Chondrocyte (in vitro differentiated cells): ENCODE results near the gene SLC25A44. TPM values are rescaled to one million over a fixed set of nuclear protein-coding genes. Genes with fewer than 3 reads are reported as not detected.

Experiments used
- DNase-seq: peaks from one replicate; pipeline ENCODE4 v3.0.0; 2021; ENCODE audit warnings: mixed read lengths, low spot score
- H3K27ac Mint-ChIP-seq: one replicate; pipeline ENCODE4 v1.8.0; 2021; ENCODE audit warnings: mild to moderate bottlenecking, moderate library complexity, mixed read lengths; ENCODE audit not compliant: unreplicated experiment
- H3K27me3 Mint-ChIP-seq: 2 replicates; pipeline ENCODE4 v1.8.0; 2021; ENCODE audit warnings: low read depth, mixed read lengths
- H3K36me3 Mint-ChIP-seq: 2 replicates; pipeline ENCODE4 v1.8.0; 2021; ENCODE audit warnings: low read depth, mixed read lengths
- H3K4me1 Mint-ChIP-seq: 2 replicates; pipeline ENCODE4 v1.8.0; 2021; ENCODE audit warnings: low read depth, mild to moderate bottlenecking, mixed read lengths
- H3K4me3 Mint-ChIP-seq: one replicate; pipeline ENCODE4 v1.8.0; 2021; ENCODE audit warnings: mild to moderate bottlenecking, moderate library complexity, mixed read lengths; ENCODE audit not compliant: unreplicated experiment
- H3K9me3 Mint-ChIP-seq: 2 replicates; pipeline ENCODE4 v1.8.0; 2021; ENCODE audit warnings: low read depth, mixed read lengths
- total RNA-seq: library from RNA; stranded (reverse); gene quantifications from 3 replicates; pipeline ENCODE4 v1.2.1, GENCODE V29; 2021
- TF ChIP-seq, protein P1 (sequence below): fragments of 200-600 bp; sonication (generic); IDR thresholded peaks from 2 replicates; pipeline ENCODE4 v1.5.0; 2021; ENCODE audit warnings: antibody characterized with exemption, mild to moderate bottlenecking, moderate library complexity

The SLC25A44 gene
- total RNA-seq, 1 donor from 2014 or later: 13.4 TPM

- Mint-ChIP-seq H3K4me3 (no peak overlapping the region), H3K4me1 (peaks cover 17% of the 10 kb centered on the region), H3K36me3 (peaks cover 20% of the 10 kb centered on the region), H3K27ac (no peak overlapping the region), H3K9me3 (no peaks in the 10 kb centered on the region), H3K27me3 (no peaks in the 10 kb centered on the region)
- DNase-seq: no peak
- TF ChIP-seq, protein P1, sequence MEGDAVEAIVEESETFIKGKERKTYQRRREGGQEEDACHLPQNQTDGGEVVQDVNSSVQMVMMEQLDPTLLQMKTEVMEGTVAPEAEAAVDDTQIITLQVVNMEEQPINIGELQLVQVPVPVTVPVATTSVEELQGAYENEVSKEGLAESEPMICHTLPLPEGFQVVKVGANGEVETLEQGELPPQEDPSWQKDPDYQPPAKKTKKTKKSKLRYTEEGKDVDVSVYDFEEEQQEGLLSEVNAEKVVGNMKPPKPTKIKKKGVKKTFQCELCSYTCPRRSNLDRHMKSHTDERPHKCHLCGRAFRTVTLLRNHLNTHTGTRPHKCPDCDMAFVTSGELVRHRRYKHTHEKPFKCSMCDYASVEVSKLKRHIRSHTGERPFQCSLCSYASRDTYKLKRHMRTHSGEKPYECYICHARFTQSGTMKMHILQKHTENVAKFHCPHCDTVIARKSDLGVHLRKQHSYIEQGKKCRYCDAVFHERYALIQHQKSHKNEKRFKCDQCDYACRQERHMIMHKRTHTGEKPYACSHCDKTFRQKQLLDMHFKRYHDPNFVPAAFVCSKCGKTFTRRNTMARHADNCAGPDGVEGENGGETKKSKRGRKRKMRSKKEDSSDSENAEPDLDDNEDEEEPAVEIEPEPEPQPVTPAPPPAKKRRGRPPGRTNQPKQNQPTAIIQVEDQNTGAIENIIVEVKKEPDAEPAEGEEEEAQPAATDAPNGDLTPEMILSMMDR: no peak
Measured at GRCh38 chr1:156221986-156222692, 28.2 kb downstream of the SLC25A44 start.

DNA sequence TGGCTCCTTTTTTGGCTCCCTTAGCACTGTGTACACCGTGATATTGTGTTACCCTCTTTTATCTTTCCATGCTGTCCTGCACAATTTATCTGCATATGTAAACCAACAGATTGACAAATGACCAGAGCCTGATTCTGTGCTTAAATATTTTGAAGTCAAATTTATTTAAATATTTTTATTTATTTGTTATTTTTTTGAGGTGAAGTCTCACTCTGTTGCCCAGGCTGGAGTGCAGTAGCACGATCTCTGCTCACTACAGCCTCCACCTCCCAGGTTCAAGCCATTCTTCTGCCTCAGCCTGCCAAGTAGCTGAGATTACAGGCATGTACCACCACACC, 31.7 kb downstream of the SLC25A44 start:
- TF ChIP-seq, protein P1: peak; percentile 47
- Mint-ChIP-seq H3K4me1 (peaks cover 14% of the 10 kb centered on the region), H3K27ac (peak overlapping the region; percentile 25), H3K9me3 (no peaks in the 10 kb centered on the region), H3K36me3 (peaks cover 23% of the 10 kb centered on the region), H3K27me3 (no peaks in the 10 kb centered on the region), H3K4me3 (no peak overlapping the region)
- DNase-seq: no peak

DNA sequence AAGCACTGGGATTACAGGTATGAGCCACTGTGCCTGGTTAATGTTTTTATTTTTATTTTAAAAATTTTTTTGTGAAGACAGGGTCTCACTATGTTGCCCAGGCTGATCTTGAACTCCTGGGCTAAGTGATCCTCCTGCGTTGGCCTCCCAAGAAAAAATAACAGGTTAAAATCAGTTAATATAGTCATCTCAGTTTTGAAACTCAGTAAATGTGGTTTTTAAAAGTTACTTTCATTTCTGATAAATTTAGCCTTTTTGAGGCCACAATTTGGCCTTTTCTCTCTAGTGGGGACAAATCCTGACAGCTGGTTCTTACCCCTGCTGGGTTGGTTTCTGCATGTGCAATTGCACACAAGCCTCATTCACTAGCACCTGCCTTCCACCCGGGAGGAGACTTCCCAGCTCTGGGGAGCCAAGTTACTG, 32.2 kb downstream of the SLC25A44 start:
- Mint-ChIP-seq H3K4me1 (peaks cover 14% of the 10 kb centered on the region), H3K36me3 (peaks cover 19% of the 10 kb centered on the region), H3K9me3 (no peaks in the 10 kb centered on the region), H3K27ac (no peak overlapping the region), H3K27me3 (no peaks in the 10 kb centered on the region), H3K4me3 (no peak overlapping the region)
- TF ChIP-seq, protein P1: no peak
- no peak for DNase-seq

DNA sequence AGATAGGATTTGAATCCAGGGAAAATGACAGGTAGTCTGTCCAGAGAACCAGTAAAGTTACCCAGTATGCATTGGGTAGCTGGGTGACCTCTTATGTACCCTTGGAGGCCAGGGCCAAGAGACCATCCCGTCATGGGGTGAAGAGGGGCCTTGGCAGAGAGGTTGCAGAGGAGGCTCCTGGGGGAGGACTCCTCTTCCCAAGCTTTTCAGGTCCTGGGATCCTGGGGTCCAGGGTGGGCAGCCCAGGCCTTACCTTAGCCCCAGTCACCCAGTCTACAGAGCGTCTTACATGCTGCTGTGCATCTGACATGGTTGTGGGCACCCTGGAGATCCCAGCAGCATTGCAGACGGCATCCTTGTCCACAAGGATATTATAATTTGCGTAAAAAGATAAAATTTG, 32.9 kb downstream of the SLC25A44 start:
- DNase-seq: no peak
- TF ChIP-seq, protein P1: no peak
- H3K36me3 Mint-ChIP-seq: peaks cover 14% of the 10 kb centered on the region
- H3K4me3 Mint-ChIP-seq: no peak overlapping the region
- H3K27ac Mint-ChIP-seq: no peak overlapping the region
- H3K4me1 Mint-ChIP-seq: peaks cover 14% of the 10 kb centered on the region
- no peaks in the 10 kb centered on the region for H3K9me3 Mint-ChIP-seq
- no peaks in the 10 kb centered on the region for H3K27me3 Mint-ChIP-seq

DNA sequence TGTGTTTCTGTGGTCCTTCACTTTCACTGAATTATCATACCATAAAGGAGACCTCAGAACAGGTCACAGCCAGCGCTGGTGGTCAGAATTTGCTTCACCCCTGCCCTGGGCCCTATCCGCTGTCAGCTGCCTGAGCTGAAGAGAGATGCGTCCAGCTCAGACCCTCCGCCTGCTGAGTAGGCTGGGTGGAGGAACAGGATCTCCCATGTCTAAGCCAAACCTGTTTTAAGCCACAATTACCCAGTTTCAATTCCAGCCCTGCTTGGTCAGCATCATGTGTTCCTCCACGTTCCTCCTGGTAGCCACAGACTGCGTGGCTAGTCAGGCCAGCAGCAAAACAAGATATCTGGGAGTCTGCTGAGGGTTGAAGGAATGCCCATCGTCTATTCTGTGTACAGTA, 34.6 kb downstream of the SLC25A44 start:
- TF ChIP-seq, protein P1: no peak
- DNase-seq: no peak
- no peaks in the 10 kb centered on the region for H3K9me3 Mint-ChIP-seq
- H3K27ac Mint-ChIP-seq: no peak overlapping the region
- peaks cover 9% of the 10 kb centered on the region for H3K4me1 Mint-ChIP-seq
- no peak overlapping the region for H3K4me3 Mint-ChIP-seq
- H3K36me3 Mint-ChIP-seq: peaks cover 7% of the 10 kb centered on the region
- no peaks in the 10 kb centered on the region for H3K27me3 Mint-ChIP-seq
